Transverse colon (tissue), 4 donors: ENCODE data around the gene SORCS3. TPM values are rescaled to one million over a fixed set of nuclear protein-coding genes. Genes with fewer than 3 reads are reported as not detected.

Source experiments
- DNase-seq: peaks from one replicate; pipeline ENCODE4 v3.0.0-alpha.2; 2019
- H3K27ac ChIP-seq, 4 donors: fragments of 200-600 bp; sonication (generic); 2 replicates each; pipeline ENCODE4 v1.5.1; 2016 to 2018; ENCODE audit warnings: inconsistent platforms in 4 of 4
- H3K27me3 ChIP-seq: fragments of 200-600 bp; sonication (generic); 2 replicates; pipeline ENCODE4 v1.5.1; 2017; ENCODE audit warnings: inconsistent platforms
- H3K36me3 ChIP-seq, 4 donors: fragments of 200-600 bp; sonication (generic); 2 replicates each; pipeline ENCODE4 v1.5.1; 2017 to 2019; ENCODE audit warnings: inconsistent platforms in 4 of 4
- H3K4me1 ChIP-seq, 4 donors: fragments of 200-600 bp; sonication (generic); 2 replicates each; pipeline ENCODE4 v1.5.1; 2017 to 2020; ENCODE audit warnings: inconsistent platforms in 4 of 4
- H3K4me3 ChIP-seq, 4 donors: fragments of 200-600 bp; sonication (generic); 1 replicate in 1 of 4; 2 replicates in 3 of 4; pipeline versions ENCODE4 v1.5.1 to v1.6.1; 2017 to 2019; ENCODE audit warnings: inconsistent platforms in 4 of 4
- H3K9me3 ChIP-seq, 2 donors: fragments of 200-600 bp; sonication (generic); 2 replicates each; pipeline ENCODE4 v1.5.1; 2017 to 2019; ENCODE audit warnings: inconsistent platforms in 2 of 2
- CTCF ChIP-seq, 5 experiments: fragments of 200-600 bp in 3 of 5; fragments of 450-650 bp in 2 of 5; sonication (generic) in 3 of 5; IDR thresholded peaks; 1 replicate in 2 of 5; 2 replicates in 3 of 5; pipeline ENCODE4 v1.5.1; 2016 to 2017; ENCODE audit warnings: antibody characterized with exemption in 5 of 5, inconsistent platforms in 3 of 5, mild to moderate bottlenecking in 2 of 5, moderate library complexity in 1 of 5
- EP300 ChIP-seq: sonication (generic); formaldehyde crosslinking; IDR thresholded peaks from one replicate; pipeline ENCODE4 v1.6.1; 2017; ENCODE audit warnings: antibody characterized with exemption, low read depth
- POLR2A ChIP-seq: fragments of 450-650 bp; IDR thresholded peaks from one replicate; pipeline ENCODE4 v1.6.1; 2016; ENCODE audit warnings: antibody characterized with exemption, mild to moderate bottlenecking, moderate library complexity
- POLR2AphosphoS5 ChIP-seq, 3 donors: sonication (generic); formaldehyde crosslinking; IDR thresholded peaks; one replicate each; pipeline ENCODE4 v1.6.1; 2016; ENCODE audit warnings: antibody characterized with exemption in 3 of 3
- WGBS, 2 donors: methylation state at CpG; one replicate each; pipeline ENCODE4 v1.1.5; 2018; ENCODE audit warnings: low coverage in 1 of 2; 5-methylcytosine and 5-hydroxymethylcytosine counted together
- in situ Hi-C, 4 donors: fragments of 200-750 bp; cut with MboI; loops; one replicate each; pipeline versions ENCODE4 v1.15.0 to v1.15.1; 2017; ENCODE audit warnings: low sequenced_read_pairs in 3 of 4, low pct_ligation_motif_present in 1 of 4, low pct_unique_long_range_greater_than_20kb in 1 of 4
- intact Hi-C: fragments of 100-400 bp; cut with DNase I; formaldehyde crosslinking; loops from one replicate; pipeline ENCODE4 v1.15.1; 2023; ENCODE audit warnings: low total_unique reads
- total RNA-seq, 4 donors: library from RNA; depleted of rRNA; stranded (reverse); fragments of >200 nt; gene quantifications; one replicate each; pipeline ENCODE4 v1.1.0, GENCODE V29; 2016

The SORCS3 gene
- total RNA-seq, 4 donors from 2014 or later = 0.14 to 0.32 TPM; not detected in 2

GRCh38 chr10:105041956-105042355 lies 400.9 kb downstream of the SORCS3 start:
- in situ Hi-C loops = no loop called here
- intact Hi-C loops = no loop called here
- no peaks in the 10 kb centered on the region for H3K4me1 ChIP-seq
- H3K36me3 ChIP-seq = no peaks in the 10 kb centered on the region
- H3K27ac ChIP-seq = no peak overlapping the region
- no peak for TF ChIP-seq POLR2A
- TF ChIP-seq EP300 = no peak
- no peak for TF ChIP-seq POLR2AphosphoS5 (IDR thresholded peaks at IDR 0.05)
- TF ChIP-seq CTCF (IDR thresholded peaks at IDR 0.05) = no peak
- no peak overlapping the region for H3K4me3 ChIP-seq
- no peaks in the 10 kb centered on the region for H3K9me3 ChIP-seq
- DNase-seq = no peak
- 82 to 100% methylated on average over 1 of the region's 1 CpG for WGBS, 2 donors
- H3K27me3 ChIP-seq = no peaks in the 10 kb centered on the region

- TF ChIP-seq POLR2A = no peak
- no peak for TF ChIP-seq POLR2AphosphoS5 (IDR thresholded peaks at IDR 0.05)
- TF ChIP-seq EP300 = no peak
- no peak for TF ChIP-seq CTCF (IDR thresholded peaks at IDR 0.05)
- H3K4me1 ChIP-seq = no peaks in the 10 kb centered on the region
- no peaks in the 10 kb centered on the region for H3K27me3 ChIP-seq
- intact Hi-C loops = no loop called here
- H3K4me3 ChIP-seq = no peak overlapping the region
- no peaks in the 10 kb centered on the region for H3K9me3 ChIP-seq
- H3K36me3 ChIP-seq = no peaks in the 10 kb centered on the region
- WGBS, 2 donors = 48 to 61% methylated on average over 3 to 4 of the region's 4 CpGs
- H3K27ac ChIP-seq = no peak overlapping the region
- in situ Hi-C loops = no loop called here
- DNase-seq = no peak
Measured at GRCh38 chr10:105042906-105043552, 401.9 kb downstream of the SORCS3 start.

- TF ChIP-seq EP300 (no peak), POLR2AphosphoS5 (IDR thresholded peaks at IDR 0.05) (no peak), CTCF (IDR thresholded peaks at IDR 0.05) (no peak), POLR2A (no peak)
- H3K4me1 ChIP-seq = no peaks in the 10 kb centered on the region
- in situ Hi-C loops (no loop called here), intact Hi-C loops (no loop called here)
- no peaks in the 10 kb centered on the region for H3K36me3 ChIP-seq
- no peaks in the 10 kb centered on the region for H3K27me3 ChIP-seq
- WGBS, 2 donors = 45 to 68% methylated on average over 2 to 3 of the region's 3 CpGs
- no peaks in the 10 kb centered on the region for H3K9me3 ChIP-seq
- no peak for DNase-seq
- no peak overlapping the region for H3K27ac ChIP-seq
- H3K4me3 ChIP-seq = no peak overlapping the region
Measured at GRCh38 chr10:105044902-105045301, 403.8 kb downstream of the SORCS3 start.

GRCh38 chr10:105056413-105056812 lies 415.3 kb downstream of the SORCS3 start:
- H3K4me1 ChIP-seq = no peaks in the 10 kb centered on the region
- no peak overlapping the region for H3K4me3 ChIP-seq
- H3K9me3 ChIP-seq = no peaks in the 10 kb centered on the region
- H3K36me3 ChIP-seq = no peaks in the 10 kb centered on the region
- TF ChIP-seq POLR2A (no peak), POLR2AphosphoS5 (IDR thresholded peaks at IDR 0.05) (no peak), CTCF (IDR thresholded peaks at IDR 0.05) (no peak), EP300 (no peak)
- H3K27me3 ChIP-seq = no peaks in the 10 kb centered on the region
- WGBS, 2 donors = 80 to 85% methylated on average over 1 to 2 of the region's 2 CpGs
- DNase-seq = no peak
- no peak overlapping the region for H3K27ac ChIP-seq
- in situ Hi-C loops = loop anchor here in 3 of 4 donors (25.0 kb wide), 1 partner anchor 631 kb away; no protein-coding TSS in a partner anchor
- intact Hi-C loops = no loop called here
